MM.1S (cell line): ENCODE data around the gene PTPRJ.

ENCODE experiments used
- EZH2 ChIP-seq: fragments of 300-600 bp; sonication (generic); optimal IDR thresholded peaks from 2 replicates; pipeline ENCODE3; 2017; ENCODE audit warnings: low read depth, mild to moderate bottlenecking, antibody characterized with exemption, low read length, mixed read lengths
- TF ChIP-seq, protein P1 (sequence below): fragments of 300-600 bp; sonication (generic); IDR thresholded peaks from 2 replicates; pipeline ENCODE4 v1.5.1; 2016; ENCODE audit warnings: antibody characterized with exemption, low read length, mixed read lengths

DNA sequence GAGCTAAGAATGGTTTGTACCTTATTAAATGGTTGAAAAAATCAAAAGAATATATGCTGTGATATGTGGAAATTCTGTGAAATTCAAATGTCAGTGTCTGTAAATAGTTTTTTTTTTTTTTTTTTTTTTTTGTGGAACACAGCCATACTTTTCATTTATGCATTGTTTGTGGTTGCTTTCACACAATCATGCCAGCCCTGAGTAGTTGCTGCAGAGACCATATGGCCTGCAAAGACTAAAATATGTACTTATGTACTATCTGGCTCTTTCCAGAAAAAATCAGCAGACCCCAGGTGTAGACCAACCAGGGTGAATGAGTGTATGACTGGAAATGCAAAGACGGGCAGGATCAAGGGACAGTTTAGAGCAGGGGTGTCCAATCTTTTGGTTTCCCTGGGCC is 98.3 kb downstream of the PTPRJ start:
- TF ChIP-seq, protein P1, sequence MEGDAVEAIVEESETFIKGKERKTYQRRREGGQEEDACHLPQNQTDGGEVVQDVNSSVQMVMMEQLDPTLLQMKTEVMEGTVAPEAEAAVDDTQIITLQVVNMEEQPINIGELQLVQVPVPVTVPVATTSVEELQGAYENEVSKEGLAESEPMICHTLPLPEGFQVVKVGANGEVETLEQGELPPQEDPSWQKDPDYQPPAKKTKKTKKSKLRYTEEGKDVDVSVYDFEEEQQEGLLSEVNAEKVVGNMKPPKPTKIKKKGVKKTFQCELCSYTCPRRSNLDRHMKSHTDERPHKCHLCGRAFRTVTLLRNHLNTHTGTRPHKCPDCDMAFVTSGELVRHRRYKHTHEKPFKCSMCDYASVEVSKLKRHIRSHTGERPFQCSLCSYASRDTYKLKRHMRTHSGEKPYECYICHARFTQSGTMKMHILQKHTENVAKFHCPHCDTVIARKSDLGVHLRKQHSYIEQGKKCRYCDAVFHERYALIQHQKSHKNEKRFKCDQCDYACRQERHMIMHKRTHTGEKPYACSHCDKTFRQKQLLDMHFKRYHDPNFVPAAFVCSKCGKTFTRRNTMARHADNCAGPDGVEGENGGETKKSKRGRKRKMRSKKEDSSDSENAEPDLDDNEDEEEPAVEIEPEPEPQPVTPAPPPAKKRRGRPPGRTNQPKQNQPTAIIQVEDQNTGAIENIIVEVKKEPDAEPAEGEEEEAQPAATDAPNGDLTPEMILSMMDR = no peak
- TF ChIP-seq EZH2 = no peak
